Stimulated activated CD8-positive, alpha-beta memory T cell treated with anti-CD3 and anti-CD28 coated beads, Interleukin-4, amount 100 ng/mL, for 1 hour (primary cell): ENCODE data around the gene ADAMTS10.
"Not testable (repeated sequence)": the region's sequence is repeated elsewhere in the genome, so short reads cannot be mapped to it uniquely, and the experiment has no call there.

Experiments used
- DNase-seq, 2 donors: peaks; one replicate each; pipeline ENCODE4 v3.0.0-alpha.2; 2020; ENCODE audit warnings: low read depth in 2 of 2, low spot score in 1 of 2

Gene ADAMTS10

GRCh38 chr19:8564866-8565265 lies 45.6 kb downstream of the ADAMTS10 start:
- not testable (repeated sequence) for DNase-seq

- no peak for DNase-seq
Measured at GRCh38 chr19:8561075-8561764, 49.3 kb downstream of the ADAMTS10 start.

GRCh38 chr19:8558325-8558724 lies 52.2 kb downstream of the ADAMTS10 start:
- DNase-seq: no peak

DNA sequence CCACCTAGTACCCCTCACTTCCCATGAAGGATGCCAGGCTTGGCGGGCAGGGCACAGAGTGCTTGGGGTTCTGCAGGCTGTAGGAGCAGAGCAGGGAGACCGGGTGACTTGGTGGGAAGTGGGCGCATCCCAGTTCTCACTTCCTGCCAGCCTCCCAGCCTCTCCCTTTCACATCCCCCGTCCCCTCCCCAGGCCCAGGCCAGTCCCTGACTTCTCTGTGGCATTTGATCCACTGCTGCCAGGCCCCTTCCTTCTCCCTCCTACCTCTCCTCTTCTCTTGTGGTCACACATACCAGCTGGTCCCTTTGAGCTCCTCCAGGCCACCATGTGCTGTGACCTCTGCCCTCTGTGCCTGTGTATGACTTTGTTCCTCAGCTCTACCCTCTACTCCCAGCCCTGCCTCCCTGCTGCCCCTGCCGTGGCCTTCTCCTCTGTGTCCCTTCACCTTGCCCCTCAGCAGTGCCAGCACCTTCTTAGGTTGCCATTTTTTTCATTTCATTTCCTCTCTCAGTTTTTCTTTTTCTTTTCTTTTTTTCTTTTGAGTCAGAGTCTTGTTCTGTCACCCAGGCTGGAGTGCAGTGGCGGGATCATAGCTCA lies 52.8 kb downstream of the ADAMTS10 start:
- no peak for DNase-seq

GRCh38 chr19:8553729-8554128 lies 56.8 kb downstream of the ADAMTS10 start:
- DNase-seq: not testable (repeated sequence)

DNA sequence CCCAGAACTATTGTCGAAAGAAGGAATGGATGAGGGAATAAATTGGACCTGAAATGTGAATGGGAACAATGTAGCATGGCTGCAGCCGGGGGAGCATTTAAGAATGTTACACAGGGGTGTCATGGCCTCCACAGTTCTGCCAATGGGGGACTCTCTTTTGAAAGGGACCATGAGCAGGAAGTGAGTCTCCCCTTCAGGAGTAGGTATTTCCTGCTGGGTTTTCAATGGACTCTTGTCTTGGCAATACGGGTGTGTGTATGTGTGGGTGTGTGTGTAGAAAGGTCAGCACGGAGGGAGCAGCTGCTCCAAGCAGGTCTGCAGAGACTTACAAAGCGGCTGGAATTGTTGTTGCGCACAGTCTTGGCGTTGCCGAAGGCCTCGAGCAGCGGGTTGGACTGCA lies 57.7 kb downstream of the ADAMTS10 start:
- no peak for DNase-seq

GRCh38 chr19:8550070-8550469 lies 60.4 kb downstream of the ADAMTS10 start:
- no peak for DNase-seq

- no peak for DNase-seq
Measured at GRCh38 chr19:8545743-8546142, 64.8 kb downstream of the ADAMTS10 start.

GRCh38 chr19:8544168-8544567 lies 66.3 kb downstream of the ADAMTS10 start:
- DNase-seq: no peak

DNA sequence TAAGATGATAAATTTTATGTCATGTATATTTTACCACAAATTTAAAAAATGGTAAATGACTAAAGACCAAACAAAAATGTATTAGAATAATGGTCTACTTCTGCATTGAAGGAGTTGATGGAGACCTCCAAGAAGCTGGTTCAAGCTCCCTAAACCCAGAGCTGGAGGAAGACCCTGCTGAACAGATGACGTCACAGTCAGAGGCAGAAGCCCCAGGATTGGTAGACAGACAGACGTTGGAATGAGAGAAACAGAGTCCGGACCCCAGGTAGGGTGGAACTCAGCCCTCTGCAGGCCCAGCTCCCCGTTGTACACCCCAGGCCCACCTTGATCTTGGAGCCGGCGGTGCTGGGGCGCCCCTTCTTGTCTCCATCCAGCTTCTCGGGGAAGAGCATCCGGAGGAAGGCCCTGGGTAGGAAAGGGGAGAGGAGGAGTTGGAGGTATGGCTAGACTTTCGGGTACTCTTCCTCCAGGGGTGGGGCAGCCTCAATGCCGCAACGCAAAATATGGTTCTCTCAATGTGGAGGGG lies 70.8 kb downstream of the ADAMTS10 start:
- no peak for DNase-seq

DNA sequence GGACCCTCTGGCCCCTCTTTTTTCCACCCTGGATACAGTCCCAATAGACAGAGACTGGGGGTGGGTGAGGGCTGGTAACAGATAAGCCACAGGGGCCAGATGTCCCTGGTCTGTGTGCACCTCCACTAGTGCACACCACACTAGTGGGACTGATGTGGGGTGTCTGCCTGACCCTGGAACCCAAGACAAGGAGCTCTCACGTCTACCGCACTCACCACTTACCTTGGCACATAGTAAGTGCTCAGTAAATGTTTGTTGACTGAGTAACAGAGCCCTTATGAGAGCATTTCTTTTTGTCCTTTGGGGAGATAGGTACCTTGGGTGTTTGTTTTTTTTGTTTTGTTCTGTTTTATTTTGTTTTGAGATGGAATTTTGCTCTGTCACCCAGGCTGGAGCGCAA lies 73.4 kb downstream of the ADAMTS10 start:
- DNase-seq: no peak

DNA sequence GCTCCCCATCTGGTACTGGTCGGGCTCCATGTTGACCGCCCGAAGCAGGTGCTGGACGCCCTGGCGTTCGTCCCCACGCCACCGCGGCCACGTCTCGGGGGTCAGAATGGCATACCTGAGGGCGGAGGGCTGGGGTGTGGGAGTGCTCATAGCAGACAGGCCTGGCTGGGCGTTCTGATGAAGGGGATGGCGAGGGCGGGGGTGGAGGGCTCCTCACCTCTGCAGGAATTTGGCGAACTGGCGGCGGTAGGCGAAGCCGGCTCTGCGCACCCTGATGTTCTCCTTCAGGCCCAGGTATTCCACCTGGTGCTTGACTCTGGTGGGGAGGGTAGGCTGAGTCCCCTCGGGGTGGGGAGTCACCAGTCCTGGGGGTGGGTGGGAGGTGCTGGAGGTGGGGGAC lies 74.2 kb downstream of the ADAMTS10 start:
- no peak for DNase-seq

DNA sequence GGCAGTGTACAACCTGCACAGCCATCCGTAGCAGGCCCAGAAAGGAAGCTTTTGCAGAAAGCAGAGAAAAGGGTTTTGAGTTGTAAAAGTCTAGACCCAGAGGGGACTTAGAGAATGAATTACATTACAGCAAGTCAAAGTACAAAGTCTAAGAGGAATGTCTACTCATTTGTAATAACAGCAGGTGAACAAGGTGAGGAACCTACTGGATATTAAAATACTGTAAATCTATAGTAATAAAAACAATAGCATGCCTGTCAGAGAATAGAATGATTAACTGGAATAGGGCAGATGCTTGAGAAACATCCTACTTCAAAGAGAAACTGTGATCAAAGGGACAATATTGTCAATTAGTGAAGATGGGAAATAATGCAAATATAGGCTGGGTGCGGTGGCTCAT lies 78.3 kb downstream of the ADAMTS10 start:
- no peak for DNase-seq

GRCh38 chr19:8531470-8531869 lies 79.0 kb downstream of the ADAMTS10 start:
- no peak for DNase-seq
